ENCODE data around the gene CDS2. TPM values are rescaled to one million over a fixed set of nuclear protein-coding genes. Genes with fewer than 3 reads are reported as not detected.

Gene CDS2
- total RNA-seq, result 41.4 TPM

DNA sequence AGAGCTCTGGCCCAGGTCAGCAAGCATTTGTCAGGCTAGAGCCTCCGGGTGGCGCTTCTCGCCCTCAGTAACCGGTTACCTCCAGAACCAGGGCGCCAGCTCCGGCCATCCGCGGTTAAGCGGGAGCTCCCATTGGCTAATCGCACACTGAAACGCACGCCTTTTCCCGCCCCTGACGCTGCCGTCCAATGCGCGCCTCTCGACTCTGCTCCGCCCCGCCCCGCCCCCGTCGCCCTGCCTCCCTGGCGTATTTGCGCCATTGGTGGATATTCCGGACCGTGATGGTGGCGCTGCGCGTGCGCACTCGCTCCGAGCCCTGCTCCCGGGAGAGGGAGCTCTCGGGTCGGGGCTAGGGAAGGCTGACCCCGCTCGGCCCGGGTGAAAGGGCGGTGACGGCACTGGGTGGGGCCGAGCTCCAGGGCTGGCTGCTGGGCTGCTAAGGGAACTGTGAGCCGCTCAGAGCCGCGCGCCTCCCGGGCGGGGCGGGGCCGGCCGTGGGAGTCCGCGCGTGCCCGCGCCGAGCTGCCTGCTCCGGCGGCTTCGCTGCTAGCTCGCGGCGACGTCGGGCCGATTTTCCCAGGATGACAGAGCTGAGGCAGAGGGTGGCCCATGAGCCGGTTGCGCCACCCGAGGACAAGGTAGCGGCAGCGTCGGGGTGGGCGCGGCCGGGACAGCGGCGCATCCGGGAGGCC lies at the start of gene CDS2:
Gene CDS2, plus strand, starts transcription at position 497 of the 692 bp plus-strand sequence. Its CDS starts 85 bp downstream, at position 582.
- H3K9me3 ChIP-seq, result no peaks in the 10 kb centered on the region
- H3K27ac ChIP-seq, result peak within 1 kb of the TSS; percentile 98 to 99
- H3K4me3 ChIP-seq, result peak within 1 kb of the TSS; percentile 85 to 91
- peak; percentile 98 to 100 for DNase-seq (ENCODE audit: low spot score in 2 of 2)
- peaks cover 0 to 6% of the 10 kb centered on the region in 2 donors for H3K36me3 ChIP-seq
- no peaks in the 10 kb centered on the region for H3K27me3 ChIP-seq
- intact Hi-C loops (cut with DNase I), result loop anchor here (1.0 kb wide), 2 partner anchors 56 to 66 kb away; no protein-coding TSS in a partner anchor
- H3K4me1 ChIP-seq, result peaks cover 2 to 30% of the 10 kb centered on the region in 2 donors
- TF ChIP-seq, protein P1, sequence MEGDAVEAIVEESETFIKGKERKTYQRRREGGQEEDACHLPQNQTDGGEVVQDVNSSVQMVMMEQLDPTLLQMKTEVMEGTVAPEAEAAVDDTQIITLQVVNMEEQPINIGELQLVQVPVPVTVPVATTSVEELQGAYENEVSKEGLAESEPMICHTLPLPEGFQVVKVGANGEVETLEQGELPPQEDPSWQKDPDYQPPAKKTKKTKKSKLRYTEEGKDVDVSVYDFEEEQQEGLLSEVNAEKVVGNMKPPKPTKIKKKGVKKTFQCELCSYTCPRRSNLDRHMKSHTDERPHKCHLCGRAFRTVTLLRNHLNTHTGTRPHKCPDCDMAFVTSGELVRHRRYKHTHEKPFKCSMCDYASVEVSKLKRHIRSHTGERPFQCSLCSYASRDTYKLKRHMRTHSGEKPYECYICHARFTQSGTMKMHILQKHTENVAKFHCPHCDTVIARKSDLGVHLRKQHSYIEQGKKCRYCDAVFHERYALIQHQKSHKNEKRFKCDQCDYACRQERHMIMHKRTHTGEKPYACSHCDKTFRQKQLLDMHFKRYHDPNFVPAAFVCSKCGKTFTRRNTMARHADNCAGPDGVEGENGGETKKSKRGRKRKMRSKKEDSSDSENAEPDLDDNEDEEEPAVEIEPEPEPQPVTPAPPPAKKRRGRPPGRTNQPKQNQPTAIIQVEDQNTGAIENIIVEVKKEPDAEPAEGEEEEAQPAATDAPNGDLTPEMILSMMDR (IDR thresholded peaks at IDR 0.05), result peak; percentile 47 to 78 (median 69)

DNA sequence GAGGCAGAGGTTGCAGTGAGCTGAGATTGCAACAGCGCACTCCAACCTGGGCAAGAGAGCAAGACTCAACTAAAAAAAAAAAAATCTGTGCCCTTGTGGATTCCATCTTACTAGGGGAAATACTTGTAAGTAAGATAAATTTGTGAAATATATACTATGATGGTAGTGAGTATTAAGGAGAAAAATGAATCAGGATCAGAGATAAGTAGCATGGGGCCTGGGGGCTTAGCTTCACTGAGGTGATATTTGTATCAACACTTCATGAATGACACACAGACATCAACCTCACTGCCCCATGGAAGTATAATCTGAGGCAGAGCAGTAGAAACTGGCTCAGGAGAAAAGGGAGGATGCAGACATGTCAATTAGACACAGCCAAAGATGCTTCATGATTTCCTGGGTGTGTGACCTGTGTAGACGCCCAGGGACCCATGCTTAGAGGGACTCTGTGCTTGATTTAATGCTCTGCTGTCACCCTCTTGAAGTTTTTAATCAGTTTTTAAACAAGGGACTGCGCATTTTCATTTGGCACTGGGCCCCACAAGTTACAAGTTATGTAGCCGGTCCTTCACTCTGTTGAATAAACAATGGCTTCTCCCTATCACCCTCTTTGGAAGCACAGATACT lies 48.9 kb upstream of the CDS2 start:
- intact Hi-C loops (cut with DNase I), result no loop called here
- no peaks in the 10 kb centered on the region for H3K9me3 ChIP-seq
- H3K27ac ChIP-seq, result peak overlapping the region; percentile 54 to 67
- H3K4me3 ChIP-seq, result peak overlapping the region in 1 of 2 donors; percentile 19
- H3K27me3 ChIP-seq, result no peaks in the 10 kb centered on the region
- no peak for DNase-seq (ENCODE audit: low spot score in 2 of 2)
- peaks cover 10% of the 10 kb centered on the region in 2 donors for H3K4me1 ChIP-seq
- H3K36me3 ChIP-seq, result no peaks in the 10 kb centered on the region
- TF ChIP-seq, protein P1 (IDR thresholded peaks at IDR 0.05), result no peak

DNA sequence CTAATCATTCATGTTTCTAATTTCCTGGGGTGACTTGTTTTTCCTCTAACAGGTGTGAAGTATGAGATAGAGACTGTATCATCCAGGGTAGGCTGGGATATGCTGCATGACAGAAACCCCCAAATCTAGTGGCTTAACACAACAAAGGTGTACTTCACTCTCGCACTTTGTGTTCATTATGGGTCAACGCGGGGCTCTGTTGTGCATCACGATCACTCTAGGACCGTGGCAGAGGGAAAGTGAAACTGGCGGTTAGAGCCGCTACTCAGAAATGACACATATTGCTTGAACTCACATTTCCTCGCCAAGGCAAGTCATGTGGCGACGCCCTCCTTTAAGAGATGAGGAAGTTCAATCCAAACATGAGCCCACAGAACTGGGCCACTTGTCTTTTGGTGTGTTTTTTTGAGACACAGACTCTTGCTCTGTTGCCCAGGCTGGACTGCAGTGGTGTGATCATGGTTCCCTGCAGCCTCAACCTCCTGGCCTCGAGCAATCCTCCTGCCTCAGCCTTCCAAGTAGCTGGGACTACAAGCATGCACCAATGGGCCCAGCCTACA lies 48.3 kb upstream of the CDS2 start:
- TF ChIP-seq, protein P1 (IDR thresholded peaks at IDR 0.05), result no peak
- no peaks in the 10 kb centered on the region for H3K36me3 ChIP-seq
- H3K27ac ChIP-seq, result peak overlapping the region; percentile 54 to 67
- no peaks in the 10 kb centered on the region for H3K9me3 ChIP-seq
- intact Hi-C loops (cut with DNase I), result no loop called here
- no peaks in the 10 kb centered on the region for H3K27me3 ChIP-seq
- peaks cover 5 to 6% of the 10 kb centered on the region in 2 donors for H3K4me1 ChIP-seq
- H3K4me3 ChIP-seq, result peak overlapping the region in 1 of 2 donors; percentile 19
- peak; percentile 45 to 85 for DNase-seq (ENCODE audit: low spot score in 2 of 2)

DNA sequence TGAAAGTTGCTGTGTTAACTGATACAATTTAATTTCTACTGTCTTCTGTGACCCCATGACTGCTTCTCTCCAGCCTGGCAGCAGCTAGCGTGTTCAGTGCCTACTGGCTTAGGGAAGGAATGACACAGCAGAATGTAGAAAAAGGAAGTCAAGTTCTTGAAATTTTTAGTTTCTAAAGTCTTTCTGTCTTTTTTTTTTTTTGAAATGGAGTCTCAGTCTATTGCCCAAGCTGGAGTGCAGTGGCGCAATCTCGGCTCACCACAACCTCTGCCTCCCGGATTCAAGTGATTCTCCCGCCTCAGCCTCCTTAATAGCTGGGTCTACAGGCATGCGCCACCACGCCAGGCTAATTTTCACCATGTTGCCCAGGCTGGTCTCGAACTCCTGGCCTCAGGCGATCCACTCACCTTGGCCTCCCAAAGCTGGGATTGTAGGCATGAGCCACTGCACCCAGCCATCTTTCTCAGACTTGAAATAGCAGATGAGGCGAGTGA lies 46.4 kb upstream of the CDS2 start:
- Histone ChIP-seq H3K27ac (peak overlapping the region; percentile 52 to 66), H3K36me3 (no peaks in the 10 kb centered on the region), H3K4me1 (peaks cover 0 to 2% of the 10 kb centered on the region in 2 donors), H3K27me3 (no peaks in the 10 kb centered on the region), H3K9me3 (no peaks in the 10 kb centered on the region), H3K4me3 (no peak overlapping the region)
- TF ChIP-seq, protein P1 (IDR thresholded peaks at IDR 0.05), result no peak
- peak; percentile 18 to 81 for DNase-seq (ENCODE audit: low spot score in 2 of 2)
- intact Hi-C loops (cut with DNase I), result no loop called here

DNA sequence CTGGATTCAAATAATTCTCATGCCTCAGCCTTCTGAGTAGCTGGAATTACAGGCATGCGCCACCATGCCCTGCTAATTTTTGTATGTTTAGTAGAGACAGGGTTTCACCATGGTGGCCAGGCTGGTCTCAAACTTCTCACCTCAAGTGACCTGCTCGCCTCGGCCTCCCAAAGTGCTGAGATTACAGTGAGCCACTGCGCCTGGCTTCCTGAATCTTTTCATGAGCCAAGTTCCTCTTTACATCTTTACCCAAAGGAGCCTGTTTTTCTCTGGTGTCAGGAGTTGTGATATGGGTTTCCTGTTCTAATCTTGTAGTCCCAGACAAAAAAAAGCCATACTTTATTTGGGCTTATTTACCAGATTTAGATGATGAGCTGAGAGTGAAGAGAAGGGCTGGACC lies 41.4 kb upstream of the CDS2 start:
- no peaks in the 10 kb centered on the region for H3K27me3 ChIP-seq
- H3K4me3 ChIP-seq, result no peak overlapping the region
- intact Hi-C loops (cut with DNase I), result no loop called here
- TF ChIP-seq, protein P1 (IDR thresholded peaks at IDR 0.05), result no peak
- no peaks in the 10 kb centered on the region for H3K4me1 ChIP-seq
- H3K36me3 ChIP-seq, result no peaks in the 10 kb centered on the region
- no peaks in the 10 kb centered on the region for H3K9me3 ChIP-seq
- DNase-seq (ENCODE audit: low spot score in 2 of 2), result no peak
- H3K27ac ChIP-seq, result no peak overlapping the region

All from ascending aorta (tissue), 2 donors.